ENCODE results near the gene UGT1A4.

UGT1A4 gene

GRCh38 chr2:233814056-233814835 is 95.7 kb downstream of the UGT1A4 start:
- no peak for DNase-seq

- DNase-seq = no peak
Observed at GRCh38 chr2:233815861-233816260, 97.3 kb downstream of the UGT1A4 start.

DNA sequence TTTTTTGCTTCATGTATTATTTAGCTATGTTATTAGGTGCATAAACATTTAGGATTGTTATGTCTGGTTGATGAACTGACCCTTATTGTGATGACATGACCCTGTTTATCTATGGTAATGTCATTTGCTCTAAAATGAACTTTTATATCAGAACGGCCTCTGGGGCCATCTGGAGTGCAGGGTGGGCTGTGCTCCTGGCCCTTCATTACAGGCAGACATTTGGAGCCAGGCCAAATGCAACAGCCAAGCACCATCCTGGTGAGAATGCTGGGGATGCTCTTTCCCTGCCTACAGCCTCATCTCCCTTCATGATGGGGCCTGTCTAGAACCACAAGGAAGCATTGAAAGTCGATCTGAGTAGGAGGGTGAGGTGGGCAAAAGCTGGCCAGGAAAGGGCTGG is 97.8 kb downstream of the UGT1A4 start:
- DNase-seq = no peak

DNA sequence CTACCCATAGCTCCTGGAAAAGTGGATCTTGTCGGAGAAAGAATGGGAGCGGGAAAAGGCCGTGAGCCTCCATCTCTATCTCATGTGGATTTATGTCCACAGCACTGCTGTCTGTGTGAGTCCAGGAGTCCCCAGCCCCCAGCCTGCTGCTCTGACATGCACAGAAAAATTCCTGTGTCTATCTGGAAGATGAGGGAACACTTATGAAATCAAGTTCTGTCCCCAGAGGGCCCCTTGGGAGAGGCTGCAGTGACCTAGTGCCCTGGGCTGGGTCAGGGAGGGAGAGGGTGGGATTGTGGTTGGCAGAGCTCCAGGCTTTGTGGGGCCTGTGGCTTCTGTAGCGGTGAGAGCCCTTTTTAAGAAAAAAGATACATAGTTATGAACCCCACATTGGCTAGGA is 98.2 kb downstream of the UGT1A4 start:
- DNase-seq = no peak

DNA sequence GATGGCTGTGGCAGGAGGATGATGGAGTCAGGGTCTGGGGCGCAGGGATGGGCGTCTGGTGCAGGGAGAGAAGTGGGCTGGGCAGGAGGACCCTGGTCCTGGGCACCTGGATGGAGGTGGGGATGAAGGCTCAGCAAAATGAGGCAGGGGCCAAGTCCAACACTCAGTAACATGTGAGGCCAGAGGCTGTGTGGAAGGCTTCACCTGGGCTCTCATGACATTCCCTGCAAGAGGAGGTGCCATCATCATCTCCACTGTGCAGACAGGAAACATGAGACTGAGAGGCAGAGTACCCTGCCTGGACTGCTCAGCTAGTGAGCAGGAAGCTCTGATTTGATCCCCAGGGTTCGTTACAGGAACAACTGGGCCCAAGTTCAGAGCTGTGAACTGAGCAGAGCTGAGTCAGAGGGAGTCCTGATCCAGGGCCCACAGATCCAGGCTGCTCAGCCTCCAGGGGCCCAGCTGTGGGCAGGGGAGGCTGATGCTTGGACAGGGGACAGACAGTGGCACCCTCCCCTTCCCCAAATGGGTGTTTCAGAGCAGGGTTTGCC is 98.9 kb downstream of the UGT1A4 start:
- no peak for DNase-seq

GRCh38 chr2:233817995-233818638 is 99.6 kb downstream of the UGT1A4 start:
- DNase-seq = no peak

- no peak for DNase-seq
Observed at GRCh38 chr2:233818639-233819621, 100.4 kb downstream of the UGT1A4 start.

GRCh38 chr2:233819884-233820773 is 101.6 kb downstream of the UGT1A4 start:
- no peak for DNase-seq

GRCh38 chr2:233820774-233821105 is 102.2 kb downstream of the UGT1A4 start:
- no peak for DNase-seq

- DNase-seq = no peak
Observed at GRCh38 chr2:233821196-233821595, 102.7 kb downstream of the UGT1A4 start.

DNA sequence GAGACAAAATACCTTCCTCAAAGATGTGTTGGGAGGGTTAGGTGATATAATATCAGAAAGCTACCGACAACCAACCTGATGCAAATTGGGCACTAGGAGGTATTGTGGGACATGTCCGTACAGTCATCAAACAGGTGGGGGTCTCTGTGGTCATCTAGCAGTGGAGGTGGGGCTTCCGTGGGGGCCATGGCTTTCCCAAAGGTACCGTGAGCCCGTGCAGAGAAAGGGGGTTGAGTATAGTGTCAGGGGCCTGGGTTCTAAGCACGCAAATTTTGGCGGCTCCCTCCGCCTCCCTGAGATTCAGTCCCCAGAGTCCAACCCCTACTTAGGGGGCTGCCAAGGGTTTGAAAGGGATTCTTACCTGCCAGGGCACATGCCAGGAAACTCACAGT is 103.2 kb downstream of the UGT1A4 start:
- no peak for DNase-seq

DNA sequence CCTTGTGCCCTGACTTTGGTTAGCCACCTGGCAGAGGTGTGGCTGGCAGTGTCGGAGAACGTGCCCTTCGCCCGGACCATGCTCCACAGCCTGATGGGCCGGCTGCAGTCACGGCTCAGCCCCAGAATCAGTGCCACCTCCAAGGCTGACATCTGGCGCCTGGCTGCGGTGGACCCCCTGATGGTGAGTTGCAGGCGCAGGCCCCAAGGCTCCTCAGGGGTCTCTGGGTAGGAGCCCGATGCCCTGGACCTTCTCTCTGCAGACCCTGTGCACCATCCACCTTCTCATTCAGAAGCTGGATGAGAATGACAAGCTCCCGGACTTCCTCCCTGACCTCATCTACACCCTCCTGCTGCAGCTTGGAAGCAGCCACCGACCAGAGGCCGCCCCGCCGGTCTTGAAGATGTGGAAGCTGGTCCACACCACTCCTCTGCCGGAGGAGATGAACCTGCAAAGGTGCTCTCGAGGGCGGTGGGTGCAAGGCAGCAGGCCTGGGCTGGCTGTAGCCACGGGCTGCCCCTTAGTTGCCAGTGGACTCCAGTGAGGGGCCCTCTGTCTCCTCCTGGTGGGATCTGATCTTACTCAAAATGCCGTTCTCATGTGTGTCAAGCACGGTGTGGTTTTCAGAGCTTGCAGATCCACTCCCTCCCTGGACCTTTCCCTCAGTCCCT is 103.7 kb downstream of the UGT1A4 start:
- no peak for DNase-seq
